Adrenal gland (tissue), 12 donors: ENCODE data around the gene CLTRN. TPM values are rescaled to one million over a fixed set of nuclear protein-coding genes. Genes with fewer than 3 reads are reported as not detected.

ENCODE experiments used
- DNase-seq, 7 donors: peaks; one replicate each; pipeline ENCODE4 v3.0.0-alpha.2; 2019 to 2020
- H3K27ac ChIP-seq, 5 donors: fragments of 200-600 bp; sonication (generic) in 4 of 5; 1 replicate in 3 of 5; 2 replicates in 2 of 5; pipeline versions ENCODE4 v1.5.1 to v1.8.0; 2016 to 2020; ENCODE audit warnings: mild to moderate bottlenecking in 1 of 5
- H3K27me3 ChIP-seq: fragments of 200-600 bp; 2 replicates; pipeline ENCODE4 v1.8.0; 2021
- H3K36me3 ChIP-seq, 2 donors: fragments of 200-600 bp; replicated peaks in 1 of 2; 1 replicate in 1 of 2; 2 replicates in 1 of 2; pipeline versions ENCODE4 v1.5.1 to v1.8.0; 2018 to 2022
- H3K4me1 ChIP-seq, 2 donors: fragments of 200-600 bp; replicated peaks in 1 of 2; 1 replicate in 1 of 2; 2 replicates in 1 of 2; pipeline versions ENCODE4 v1.5.1 to v1.8.0; 2018 to 2021
- H3K4me3 ChIP-seq, 4 donors: fragments of 200-600 bp; sonication (generic) in 3 of 4; one replicate each; pipeline ENCODE4 v1.5.1; 2016 to 2018
- H3K9me3 ChIP-seq, 3 donors: fragments of 200-600 bp; sonication (generic) in 1 of 3; replicated peaks in 1 of 3; 1 replicate in 2 of 3; 2 replicates in 1 of 3; pipeline versions ENCODE4 v1.5.1 to v1.8.0; 2016 to 2021
- POLR2A ChIP-seq, 2 donors: fragments of 450-650 bp; IDR thresholded peaks; one replicate each; pipeline ENCODE4 v1.6.1; 2017; ENCODE audit warnings: antibody characterized with exemption in 2 of 2, mild to moderate bottlenecking in 2 of 2, moderate library complexity in 1 of 2
- WGBS, 4 donors: extraction: QIAGEN DNeasy Blood & Tissue Kit in 2 of 4; methylation state at CpG; one replicate each; pipeline versions ENCODE4 v1.1.5 to v1.1.7; 2013 to 2017; 5-methylcytosine and 5-hydroxymethylcytosine counted together
- intact Hi-C, 2 donors: fragments of 100-400 bp; cut with DNase I; formaldehyde crosslinking; loops; one replicate each; pipeline versions ENCODE4 v1.14.1 to v1.15.0; 2022 to 2023
- polyA plus RNA-seq, 3 donors: library from polyadenylated mRNA; stranded (reverse); fragments of 200-250 nt in 2 of 3; fragments of 350-450 nt in 1 of 3; fragmentation: Illumina TruSeq in 1 of 3; extraction: RNeasy Lipid Tissue Mini Kit (QIAGEN cat#74804) in 1 of 3; gene quantifications; one replicate each; pipeline ENCODE4 v1.2.3, GENCODE V29; 2013 to 2014
- total RNA-seq, 9 donors: library from RNA; depleted of rRNA in 4 of 9; stranded (reverse); fragments of >200 nt in 4 of 9; fragments of 120-200 nt in 1 of 9; fragmentation: NEBNext Ultra II Directional in 1 of 9; extraction: Animal tissue kit (Norgen Biotek cat#: 25700) in 1 of 9; gene quantifications; one replicate each; pipeline versions ENCODE4 v1.1.0 to v1.2.4, GENCODE V29; 2013 to 2023
- TF ChIP-seq, protein P1 (sequence below), 6 experiments: fragments of 450-650 bp in 4 of 6; fragments of 200-600 bp in 2 of 6; sonication (generic) in 1 of 6; IDR thresholded peaks; 1 replicate in 5 of 6; 2 replicates in 1 of 6; pipeline versions ENCODE4 v1.5.1 to v1.8.0; 2016 to 2021; ENCODE audit warnings: antibody characterized with exemption in 6 of 6, mild to moderate bottlenecking in 2 of 6, moderate library complexity in 1 of 6
- donor health status: healthy with polysubstance abuse.
- donor health status: Bipolar disorder and iron deficiency.
- donor health status: DM: yes; HTN: yes; CAD: no.
- donor health status: DM: no; HTN: no; CAD: no.
- donor health status: DM: no; HTN: no; CAD: no.
- donor health status: DM: yes; HTN: yes; CAD: no.

Gene CLTRN
- total and polyA plus RNA-seq, 12 donors: 0.14 to 1.8 (median 0.69) TPM; not detected in 1

DNA sequence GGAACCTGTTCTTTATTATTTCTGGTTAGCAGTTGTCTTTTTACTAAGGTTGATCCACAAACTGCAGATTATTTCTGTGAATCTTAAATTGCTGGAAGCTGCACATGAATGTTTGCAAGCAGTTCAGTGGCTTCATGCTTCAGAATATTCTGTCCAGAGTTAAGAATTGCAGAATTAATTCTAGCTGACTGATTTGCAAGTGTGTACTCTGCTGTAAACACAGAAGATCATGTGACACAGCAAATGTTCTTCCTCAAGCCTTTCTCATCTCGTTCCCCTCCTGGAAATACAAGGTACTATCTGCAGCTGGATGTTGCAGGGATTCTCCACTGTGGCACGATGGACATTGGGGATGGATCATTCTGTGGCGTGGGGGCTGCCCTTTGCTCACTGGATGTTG, 16.8 kb upstream of the CLTRN start:
- Histone ChIP-seq H3K4me1 (peaks cover 3 to 12% of the 10 kb centered on the region in 2 donors), H3K36me3 (no peaks in the 10 kb centered on the region), H3K4me3 (no peak overlapping the region), H3K9me3 (no peaks in the 10 kb centered on the region), H3K27me3 (no peaks in the 10 kb centered on the region), H3K27ac (no peak overlapping the region)
- intact Hi-C loops: no loop called here
- WGBS, 4 donors: 58 to 86% (median 75%) methylated on average over 3 of the region's 3 CpGs
- no peak for TF ChIP-seq POLR2A (IDR thresholded peaks at IDR 0.05)
- TF ChIP-seq, protein P1, sequence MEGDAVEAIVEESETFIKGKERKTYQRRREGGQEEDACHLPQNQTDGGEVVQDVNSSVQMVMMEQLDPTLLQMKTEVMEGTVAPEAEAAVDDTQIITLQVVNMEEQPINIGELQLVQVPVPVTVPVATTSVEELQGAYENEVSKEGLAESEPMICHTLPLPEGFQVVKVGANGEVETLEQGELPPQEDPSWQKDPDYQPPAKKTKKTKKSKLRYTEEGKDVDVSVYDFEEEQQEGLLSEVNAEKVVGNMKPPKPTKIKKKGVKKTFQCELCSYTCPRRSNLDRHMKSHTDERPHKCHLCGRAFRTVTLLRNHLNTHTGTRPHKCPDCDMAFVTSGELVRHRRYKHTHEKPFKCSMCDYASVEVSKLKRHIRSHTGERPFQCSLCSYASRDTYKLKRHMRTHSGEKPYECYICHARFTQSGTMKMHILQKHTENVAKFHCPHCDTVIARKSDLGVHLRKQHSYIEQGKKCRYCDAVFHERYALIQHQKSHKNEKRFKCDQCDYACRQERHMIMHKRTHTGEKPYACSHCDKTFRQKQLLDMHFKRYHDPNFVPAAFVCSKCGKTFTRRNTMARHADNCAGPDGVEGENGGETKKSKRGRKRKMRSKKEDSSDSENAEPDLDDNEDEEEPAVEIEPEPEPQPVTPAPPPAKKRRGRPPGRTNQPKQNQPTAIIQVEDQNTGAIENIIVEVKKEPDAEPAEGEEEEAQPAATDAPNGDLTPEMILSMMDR (IDR thresholded peaks at IDR 0.05): no peak
- no peak for DNase-seq

DNA sequence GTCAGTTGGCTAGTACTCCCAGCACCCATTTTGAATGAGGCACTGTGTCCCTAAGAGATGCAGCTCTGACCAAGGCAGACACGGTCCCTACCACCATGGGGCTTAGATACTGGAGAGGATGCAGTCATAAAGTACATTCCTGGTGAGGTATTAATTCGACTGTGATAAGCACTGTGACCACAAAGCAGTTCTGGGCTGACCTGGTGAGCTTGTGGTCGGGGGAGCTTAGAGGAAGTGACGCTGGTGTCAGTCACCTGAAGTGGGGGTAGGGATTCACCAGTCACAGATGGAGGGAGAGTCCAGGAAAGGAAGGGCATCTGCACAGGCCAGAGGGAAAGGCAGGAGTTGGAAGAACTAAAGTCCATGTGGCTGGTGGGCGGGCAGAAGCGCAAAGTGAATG, 15.8 kb upstream of the CLTRN start:
- intact Hi-C loops: no loop called here
- no peaks in the 10 kb centered on the region for H3K36me3 ChIP-seq
- H3K27me3 ChIP-seq: no peaks in the 10 kb centered on the region
- H3K27ac ChIP-seq: no peak overlapping the region
- no peak for DNase-seq
- no peak overlapping the region for H3K4me3 ChIP-seq
- no peaks in the 10 kb centered on the region for H3K9me3 ChIP-seq
- no peak for TF ChIP-seq POLR2A (IDR thresholded peaks at IDR 0.05)
- TF ChIP-seq, protein P1 (IDR thresholded peaks at IDR 0.05): no peak
- 85 to 97% (median 87%) methylated on average over 6 of the region's 6 CpGs for WGBS, 4 donors
- peaks cover 8 to 17% of the 10 kb centered on the region in 2 donors for H3K4me1 ChIP-seq

DNA sequence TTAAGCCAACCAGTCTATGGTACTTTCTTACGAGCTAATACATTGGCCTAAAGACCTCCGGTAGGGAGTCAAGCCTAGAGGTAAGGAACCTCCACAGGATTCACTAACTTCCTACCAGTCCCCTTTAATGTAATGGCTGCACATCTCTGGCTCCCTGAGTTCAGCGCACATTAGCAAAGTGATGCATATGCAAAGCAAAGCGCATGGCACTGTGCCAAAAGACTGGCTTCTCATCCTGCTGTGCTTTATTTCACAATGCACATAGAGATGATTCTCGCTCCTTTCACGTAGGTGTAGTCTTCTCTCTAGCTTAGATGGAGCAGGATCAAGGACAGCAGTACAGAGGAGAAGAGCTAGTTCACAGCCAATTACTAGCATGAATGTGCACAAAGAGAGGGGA, 14.6 kb upstream of the CLTRN start:
- DNase-seq: no peak
- Histone ChIP-seq H3K4me1 (peaks cover 8 to 17% of the 10 kb centered on the region in 2 donors), H3K4me3 (no peak overlapping the region), H3K36me3 (no peaks in the 10 kb centered on the region), H3K27me3 (no peaks in the 10 kb centered on the region), H3K9me3 (no peaks in the 10 kb centered on the region), H3K27ac (no peak overlapping the region)
- intact Hi-C loops: no loop called here
- 78 to 98% (median 91%) methylated on average over 3 to 6 of the region's 6 CpGs for WGBS, 4 donors
- TF ChIP-seq, protein P1 (IDR thresholded peaks at IDR 0.05): no peak
- no peak for TF ChIP-seq POLR2A (IDR thresholded peaks at IDR 0.05)

DNA sequence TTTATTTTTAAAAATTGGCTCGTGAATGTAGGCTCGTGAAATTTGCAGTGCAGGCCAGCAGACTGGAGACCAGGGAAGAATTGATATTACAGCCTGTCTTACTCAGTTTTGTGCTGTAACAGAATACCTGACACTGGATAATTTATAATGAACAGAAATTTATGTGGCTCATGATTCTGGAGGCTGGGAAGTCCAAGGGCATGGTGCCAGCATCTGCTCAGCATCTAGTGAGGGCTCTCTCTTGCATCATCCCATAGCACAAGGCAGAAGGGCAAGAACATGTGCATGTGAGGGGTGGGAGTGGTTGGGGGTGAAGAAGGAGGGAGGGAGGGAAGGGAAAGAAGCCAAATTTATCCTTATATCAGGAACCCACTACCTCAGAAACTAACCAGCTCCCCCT, 13.7 kb upstream of the CLTRN start:
- TF ChIP-seq, protein P1 (IDR thresholded peaks at IDR 0.05): no peak
- no peak for TF ChIP-seq POLR2A (IDR thresholded peaks at IDR 0.05)
- DNase-seq: no peak
- WGBS, 4 donors: 92 to 98% (median 93%) methylated on average over 2 of the region's 2 CpGs
- Histone ChIP-seq H3K27me3 (no peaks in the 10 kb centered on the region), H3K4me3 (no peak overlapping the region), H3K36me3 (no peaks in the 10 kb centered on the region), H3K27ac (no peak overlapping the region), H3K4me1 (peaks cover 8 to 17% of the 10 kb centered on the region in 2 donors), H3K9me3 (no peaks in the 10 kb centered on the region)
- intact Hi-C loops: no loop called here
